RWPE2 (cell line): ENCODE results near the gene MGST3.
"Not testable (repeated sequence)": the region's sequence is repeated elsewhere in the genome, so short reads cannot be mapped to it uniquely, and the experiment has no call there.

Experiments
- ATAC-seq: fragments of 200-7000 bp; cut with Tn5 transposase; 3 replicates; pipeline ENCODE4 v1.9.1; 2021; ENCODE audit warnings: low read depth
- DNase-seq: peaks from one replicate; pipeline ENCODE4 v3.0.0-alpha.2; 2020; ENCODE audit warnings: low spot score
- H3K27ac ChIP-seq: fragments of 450-650 bp; 2 replicates; pipeline ENCODE4 v1.5.1; 2017; ENCODE audit warnings: mild to moderate bottlenecking; ENCODE audit not compliant: poor library complexity, severe bottlenecking
- H3K27me3 ChIP-seq: fragments of 250-450 bp; sonication (Bioruptor Pico); 2 replicates; pipeline ENCODE4 v1.5.1; 2021; ENCODE audit warnings: mild to moderate bottlenecking, moderate library complexity; ENCODE audit not compliant: insufficient read depth, poor library complexity, severe bottlenecking
- H3K36me3 ChIP-seq: fragments of 250-450 bp; sonication (Bioruptor Pico); 2 replicates; pipeline ENCODE4 v1.5.1; 2020; ENCODE audit warnings: low read depth, mild to moderate bottlenecking, moderate library complexity
- H3K4me1 ChIP-seq: fragments of 250-450 bp; sonication (Bioruptor Pico); 2 replicates; pipeline ENCODE4 v1.5.1; 2021; ENCODE audit warnings: mild to moderate bottlenecking, moderate library complexity; ENCODE audit not compliant: insufficient read depth, poor library complexity, severe bottlenecking
- H3K4me3 ChIP-seq: fragments of 250-450 bp; sonication (Bioruptor Pico); 2 replicates; pipeline ENCODE4 v1.5.1; 2021; ENCODE audit warnings: mild to moderate bottlenecking, moderate library complexity; ENCODE audit not compliant: severe bottlenecking
- H3K9me3 ChIP-seq: fragments of 250-450 bp; sonication (Bioruptor Pico); 2 replicates; pipeline ENCODE4 v1.5.1; 2021; ENCODE audit warnings: mild to moderate bottlenecking, moderate library complexity; ENCODE audit not compliant: severe bottlenecking
- TF ChIP-seq, protein P1 (sequence below): fragments of 450-650 bp; IDR thresholded peaks from one replicate; pipeline ENCODE4 v1.5.1; 2017; ENCODE audit warnings: mild to moderate bottlenecking, moderate library complexity; ENCODE audit not compliant: poor library complexity, severe bottlenecking

The MGST3 gene

DNA sequence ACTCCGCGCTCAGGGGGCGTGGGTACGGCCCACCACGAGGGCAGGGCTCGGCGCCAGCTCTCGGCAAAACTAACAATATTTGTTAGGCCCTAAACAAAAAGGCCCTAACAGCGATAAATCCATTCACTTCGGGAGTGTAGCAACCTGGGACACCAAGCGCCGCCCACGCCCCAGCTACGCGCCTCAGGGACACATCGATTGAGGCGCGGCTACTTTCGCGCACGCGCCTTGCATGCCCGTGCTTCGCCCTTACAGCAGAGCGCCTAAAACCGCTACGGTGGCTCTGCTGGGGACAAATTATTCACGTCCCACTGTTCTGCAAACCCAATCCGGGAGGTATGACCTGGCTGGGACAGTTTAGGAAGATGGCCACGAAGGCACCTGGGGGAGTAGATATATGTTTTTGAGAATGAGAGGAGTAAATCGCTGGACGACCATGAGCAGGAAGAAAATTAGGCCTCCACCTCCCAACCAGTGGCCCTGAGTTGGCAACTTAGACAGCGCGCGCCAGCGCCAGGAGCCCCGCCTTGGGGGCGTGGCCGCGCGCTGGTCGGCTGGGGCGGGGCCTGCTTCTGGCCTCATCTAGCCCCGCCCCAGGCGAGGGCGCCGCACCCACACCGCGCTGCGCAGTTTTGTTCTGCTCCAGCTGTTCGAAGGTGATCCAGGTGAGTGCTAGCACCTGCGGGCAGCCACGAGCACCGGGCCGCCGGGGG lies at the start of gene MGST3:
TSS of gene MGST3 (plus strand) at position 606 of the 713 bp plus-strand sequence. CDS start 18,614 bp downstream, outside the sequence.
- Histone ChIP-seq H3K27ac (peak within 1 kb of the TSS; percentile 78), H3K9me3 (no peaks in the 10 kb centered on the region), H3K4me1 (peaks cover 12% of the 10 kb centered on the region), H3K4me3 (peak within 1 kb of the TSS; percentile 42), H3K27me3 (no peaks in the 10 kb centered on the region), H3K36me3 (peaks cover 7% of the 10 kb centered on the region)
- TF ChIP-seq, protein P1, sequence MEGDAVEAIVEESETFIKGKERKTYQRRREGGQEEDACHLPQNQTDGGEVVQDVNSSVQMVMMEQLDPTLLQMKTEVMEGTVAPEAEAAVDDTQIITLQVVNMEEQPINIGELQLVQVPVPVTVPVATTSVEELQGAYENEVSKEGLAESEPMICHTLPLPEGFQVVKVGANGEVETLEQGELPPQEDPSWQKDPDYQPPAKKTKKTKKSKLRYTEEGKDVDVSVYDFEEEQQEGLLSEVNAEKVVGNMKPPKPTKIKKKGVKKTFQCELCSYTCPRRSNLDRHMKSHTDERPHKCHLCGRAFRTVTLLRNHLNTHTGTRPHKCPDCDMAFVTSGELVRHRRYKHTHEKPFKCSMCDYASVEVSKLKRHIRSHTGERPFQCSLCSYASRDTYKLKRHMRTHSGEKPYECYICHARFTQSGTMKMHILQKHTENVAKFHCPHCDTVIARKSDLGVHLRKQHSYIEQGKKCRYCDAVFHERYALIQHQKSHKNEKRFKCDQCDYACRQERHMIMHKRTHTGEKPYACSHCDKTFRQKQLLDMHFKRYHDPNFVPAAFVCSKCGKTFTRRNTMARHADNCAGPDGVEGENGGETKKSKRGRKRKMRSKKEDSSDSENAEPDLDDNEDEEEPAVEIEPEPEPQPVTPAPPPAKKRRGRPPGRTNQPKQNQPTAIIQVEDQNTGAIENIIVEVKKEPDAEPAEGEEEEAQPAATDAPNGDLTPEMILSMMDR = no peak
- ATAC-seq (peak; percentile 80), DNase-seq (peak; percentile 93)

DNA sequence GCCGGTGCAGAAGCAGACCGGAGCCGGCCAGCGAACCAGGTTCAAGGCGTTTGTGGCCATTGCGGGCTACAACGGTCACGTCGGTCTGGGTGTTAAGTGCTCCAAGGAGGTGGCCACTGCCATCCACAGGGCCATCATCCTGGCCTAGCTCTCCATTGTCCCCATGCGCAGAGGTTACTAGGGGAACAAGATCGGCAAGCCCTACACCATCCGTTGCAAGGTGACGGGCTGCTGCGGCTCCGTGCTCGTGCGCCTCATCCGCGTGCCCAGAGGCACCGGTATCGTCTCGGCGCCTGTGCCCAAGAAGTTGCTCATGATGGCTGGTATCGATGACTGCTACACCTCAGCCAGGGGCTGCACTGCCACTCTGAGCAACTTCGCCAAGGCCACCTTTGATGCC lies 49.1 kb upstream of the MGST3 start:
- H3K27me3 ChIP-seq = no peaks in the 10 kb centered on the region
- TF ChIP-seq, protein P1 = no peak
- DNase-seq = no peak
- no peak overlapping the region for H3K4me3 ChIP-seq
- peaks cover 8% of the 10 kb centered on the region for H3K4me1 ChIP-seq
- no peak overlapping the region for H3K27ac ChIP-seq
- no peaks in the 10 kb centered on the region for H3K9me3 ChIP-seq
- no peak for ATAC-seq
- H3K36me3 ChIP-seq = no peaks in the 10 kb centered on the region

DNA sequence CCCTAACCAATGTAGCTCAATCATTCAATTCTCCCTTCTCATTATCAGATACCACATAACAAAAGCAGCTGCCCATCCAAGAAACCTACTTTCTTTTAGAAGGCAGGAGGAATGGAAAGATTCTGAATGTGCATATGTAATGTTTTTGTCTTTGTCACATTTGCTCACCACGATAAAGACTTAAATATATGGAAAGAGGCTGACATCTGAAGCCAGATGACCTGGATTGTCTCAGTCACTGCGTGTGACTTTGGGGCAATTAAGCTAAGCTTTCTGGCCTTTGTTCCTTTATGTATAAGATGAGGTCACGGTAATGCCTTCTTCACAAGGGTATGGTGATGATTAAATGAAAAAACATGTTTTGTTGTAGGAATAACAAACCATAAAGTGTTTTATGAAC lies 44.6 kb upstream of the MGST3 start:
- DNase-seq = no peak
- Histone ChIP-seq H3K9me3 (no peaks in the 10 kb centered on the region), H3K4me1 (no peaks in the 10 kb centered on the region), H3K4me3 (no peak overlapping the region), H3K27ac (no peak overlapping the region), H3K27me3 (no peaks in the 10 kb centered on the region), H3K36me3 (no peaks in the 10 kb centered on the region)
- TF ChIP-seq, protein P1 = no peak
- no peak for ATAC-seq

DNA sequence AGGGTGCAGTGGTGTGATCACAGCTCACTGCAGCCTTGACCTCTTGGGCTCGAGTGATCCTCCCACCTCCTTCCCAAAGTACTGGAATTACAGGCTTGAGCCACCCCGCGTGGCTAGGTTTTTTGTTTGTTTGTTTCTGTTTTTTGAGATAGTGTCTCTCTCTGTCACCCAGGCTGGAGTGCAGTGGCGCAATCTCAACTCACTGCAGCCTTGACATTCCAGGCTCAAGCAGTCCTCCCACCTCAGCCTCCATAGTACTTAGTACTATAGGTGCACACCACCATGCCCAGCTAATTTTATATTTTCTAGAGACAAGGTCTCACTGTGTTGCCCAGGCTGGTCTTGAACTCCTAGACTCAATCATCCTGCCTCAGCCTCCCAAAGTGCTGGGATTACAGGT lies 39.6 kb upstream of the MGST3 start:
- not testable (repeated sequence) for DNase-seq, H3K4me3 ChIP-seq, H3K9me3 ChIP-seq, ATAC-seq, H3K27me3 ChIP-seq, H3K27ac ChIP-seq, H3K36me3 ChIP-seq, H3K4me1 ChIP-seq

DNA sequence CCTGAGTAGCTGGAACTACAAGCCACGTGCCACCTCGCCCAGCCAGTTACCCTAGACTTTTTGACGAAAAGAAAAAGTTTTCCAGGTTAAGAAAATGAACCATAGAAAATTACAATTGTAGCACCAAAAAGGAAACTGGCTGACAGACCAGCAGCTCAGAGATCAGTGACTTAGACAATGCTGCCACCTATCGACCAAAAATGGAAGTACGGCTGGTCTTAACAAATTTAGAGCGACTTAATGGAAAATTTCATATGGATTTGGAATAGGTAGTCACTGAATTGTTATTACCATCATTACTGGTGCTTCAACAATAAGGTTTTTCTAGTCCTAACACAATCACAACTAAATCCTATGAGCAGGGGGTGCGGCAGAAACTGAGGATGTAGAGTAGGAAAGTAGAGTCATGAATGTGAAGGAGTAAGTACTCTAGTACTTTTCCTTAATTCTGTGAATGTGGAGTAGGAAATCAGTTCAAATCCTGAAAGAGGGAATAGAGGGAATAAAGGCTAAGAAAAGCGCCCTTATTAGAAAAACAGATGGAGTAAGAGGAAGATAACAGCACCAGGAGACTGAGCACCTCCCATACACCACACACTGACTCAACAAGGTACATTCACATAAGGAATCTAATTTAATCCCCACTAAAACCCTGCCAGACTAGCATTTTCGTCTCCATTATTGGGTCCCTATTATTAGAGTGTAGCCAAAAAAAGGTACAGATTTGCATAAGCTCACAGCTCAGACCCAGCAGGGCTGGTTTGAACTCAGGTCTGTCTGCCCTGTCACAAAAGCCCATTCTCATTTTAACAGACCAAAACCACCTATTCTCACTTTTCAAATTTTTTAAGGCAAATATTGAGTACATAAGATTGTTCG lies 37.9 kb upstream of the MGST3 start:
- Histone ChIP-seq H3K27me3 (no peaks in the 10 kb centered on the region), H3K9me3 (no peaks in the 10 kb centered on the region), H3K4me1 (peaks cover 4% of the 10 kb centered on the region), H3K36me3 (no peaks in the 10 kb centered on the region), H3K27ac (no peak overlapping the region), H3K4me3 (no peak overlapping the region)
- ATAC-seq (no peak), DNase-seq (no peak)
- TF ChIP-seq, protein P1 = peak; percentile 94
